NCI-H146 treated with DMSO at 0.1 percent for 48 hours (cell line): ENCODE data around the gene GALNT2.

Experiments
- DNase-seq: peaks from one replicate; lab custom pipeline; 2025; ENCODE audit not compliant: unreplicated experiment; lab: John Stamatoyannopoulos, UW

GALNT2 gene

GRCh38 chr1:230071316-230071715 lies 4.3 kb downstream of the GALNT2 start:
- no peak for DNase-seq

GRCh38 chr1:230072296-230072695 lies 5.3 kb downstream of the GALNT2 start:
- DNase-seq = no peak

GRCh38 chr1:230072866-230073265 lies 5.8 kb downstream of the GALNT2 start:
- no peak for DNase-seq

GRCh38 chr1:230073371-230074035 lies 6.5 kb downstream of the GALNT2 start:
- DNase-seq = no peak

- no peak for DNase-seq
Observed at GRCh38 chr1:230074270-230074669, 7.2 kb downstream of the GALNT2 start.

GRCh38 chr1:230074762-230075161 lies 7.7 kb downstream of the GALNT2 start:
- DNase-seq = no peak

- no peak for DNase-seq
Observed at GRCh38 chr1:230076121-230076520, 9.1 kb downstream of the GALNT2 start.

- DNase-seq = no peak
Observed at GRCh38 chr1:230077011-230077410, 10.0 kb downstream of the GALNT2 start.

- DNase-seq = no peak
Observed at GRCh38 chr1:230077436-230078213, 10.6 kb downstream of the GALNT2 start.

GRCh38 chr1:230079199-230080024 lies 12.4 kb downstream of the GALNT2 start:
- DNase-seq = no peak

GRCh38 chr1:230080822-230081221 lies 13.8 kb downstream of the GALNT2 start:
- DNase-seq = no peak

- DNase-seq = no peak
Observed at GRCh38 chr1:230081751-230082150, 14.7 kb downstream of the GALNT2 start.

- DNase-seq = no peak
Observed at GRCh38 chr1:230082211-230082610, 15.2 kb downstream of the GALNT2 start.

- no peak for DNase-seq
Observed at GRCh38 chr1:230083053-230083452, 16.0 kb downstream of the GALNT2 start.

GRCh38 chr1:230083746-230084407 lies 16.8 kb downstream of the GALNT2 start:
- no peak for DNase-seq

- no peak for DNase-seq
Observed at GRCh38 chr1:230084408-230085177, 17.6 kb downstream of the GALNT2 start.

- no peak for DNase-seq
Observed at GRCh38 chr1:230085178-230085515, 18.1 kb downstream of the GALNT2 start.

- DNase-seq = no peak
Observed at GRCh38 chr1:230086151-230086550, 19.1 kb downstream of the GALNT2 start.

GRCh38 chr1:230087028-230087716 lies 20.1 kb downstream of the GALNT2 start:
- DNase-seq = no peak

- DNase-seq = no peak
Observed at GRCh38 chr1:230087717-230088105, 20.7 kb downstream of the GALNT2 start.
